ENCODE measurements around the gene MAMSTR. TPM values are rescaled to one million over a fixed set of nuclear protein-coding genes. Genes with fewer than 3 reads are reported as not detected.
A peak's percentile ranks its signal among the peaks of the same experiment; 100 is the strongest.

MAMSTR gene
- total and polyA plus RNA-seq, 2 of the 4 experiments (the other 2 are of a cell fraction), result 0.18 to 1.9 TPM

DNA sequence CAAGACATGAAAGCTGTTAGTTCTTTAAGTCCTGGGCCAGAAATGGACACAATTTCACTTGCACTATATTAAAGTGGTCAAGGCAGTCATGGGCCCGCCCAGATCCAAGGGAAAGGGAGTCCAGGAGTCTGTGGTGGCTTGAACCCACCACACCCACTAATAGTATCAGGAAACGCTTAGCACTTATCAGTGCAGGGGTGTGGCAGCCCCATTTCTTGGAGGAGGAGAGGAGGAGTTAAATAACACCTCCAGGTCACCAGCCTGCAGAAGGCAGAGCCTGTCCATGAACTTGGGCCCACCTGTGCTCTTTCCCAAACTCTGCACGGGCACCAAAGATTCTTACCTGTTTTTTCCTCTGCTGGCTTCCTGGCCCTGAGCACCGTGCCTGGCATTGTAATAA is 41.3 kb downstream of the MAMSTR start:
- peaks cover 7% of the 10 kb centered on the region; the same call in 1 of the 2 replicates for H3K27me3 ChIP-seq (ENCODE audit: control insufficient read depth, insufficient read depth, low read length)
- H2BK120ac ChIP-seq (ENCODE audit: low read depth, low read length), result no peak overlapping the region
- H3K14ac ChIP-seq (replicated peaks; ENCODE audit: low read depth, low read length), result no peak overlapping the region
- H3K4me1 ChIP-seq (ENCODE audit: control insufficient read depth, insufficient read depth, low read length), result peaks cover 3% of the 10 kb centered on the region; the same call in 1 of the 2 replicates
- no peak overlapping the region for H4K8ac ChIP-seq (ENCODE audit: low read depth in 2 of 2, low read length in 2 of 2)
- no CpG with 5 or more reads among the region's 4 CpGs for WGBS, 2 experiments (ENCODE audit: extremely low coverage in 2 of 2, insufficient read length in 1 of 2)
- no peak overlapping the region for H3K18ac ChIP-seq (ENCODE audit: low read depth, low read length)
- H3K79me1 ChIP-seq (ENCODE audit: low read depth in 1 of 2, low read length in 2 of 2), result no peaks in the 10 kb centered on the region
- no peak overlapping the region for H2AK9ac ChIP-seq (replicated peaks; ENCODE audit: low read depth, low read length, poor library complexity)
- no peaks in the 10 kb centered on the region for H3K36me3 ChIP-seq (ENCODE audit: control insufficient read depth, insufficient read depth, low read length)
- POLR2A ChIA-PET (ENCODE audit: unreplicated experiment), result no interaction called here
- in situ Hi-C loops (cut with MboI; ENCODE audit: low sequenced_read_pairs), result no loop called here
- no peak overlapping the region for H3K4ac ChIP-seq (ENCODE audit: low read depth, low read length)
- H2AK5ac ChIP-seq (ENCODE audit: low read depth, low read length), result no peak overlapping the region
- CTCF ChIA-PET, result no interaction called here
- H2BK15ac ChIP-seq (ENCODE audit: low read depth, low read length), result no peak overlapping the region
- H3K9me3 ChIP-seq (ENCODE audit: control insufficient read depth, insufficient read depth, low read length), result no peaks in the 10 kb centered on the region
- peaks cover 7% of the 10 kb centered on the region for H3K9me1 ChIP-seq (ENCODE audit: insufficient read depth, low read length)
- no peak overlapping the region for H3K27ac ChIP-seq (ENCODE audit: insufficient read depth, low read length)
- no peak overlapping the region for H2BK5ac ChIP-seq (ENCODE audit: low read depth, low read length, poor library complexity, severe bottlenecking)
- dilution Hi-C loops (cut with HindIII; ENCODE audit: low sequenced_read_pairs, unreplicated experiment), result no loop called here
- ATAC-seq (ENCODE audit: low read depth) (no peak), DNase-seq (no peak)
- TF ChIP-seq, protein P1, sequence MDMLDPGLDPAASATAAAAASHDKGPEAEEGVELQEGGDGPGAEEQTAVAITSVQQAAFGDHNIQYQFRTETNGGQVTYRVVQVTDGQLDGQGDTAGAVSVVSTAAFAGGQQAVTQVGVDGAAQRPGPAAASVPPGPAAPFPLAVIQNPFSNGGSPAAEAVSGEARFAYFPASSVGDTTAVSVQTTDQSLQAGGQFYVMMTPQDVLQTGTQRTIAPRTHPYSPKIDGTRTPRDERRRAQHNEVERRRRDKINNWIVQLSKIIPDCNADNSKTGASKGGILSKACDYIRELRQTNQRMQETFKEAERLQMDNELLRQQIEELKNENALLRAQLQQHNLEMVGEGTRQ (IDR thresholded peaks at IDR 0.05; ENCODE audit: low read depth, low read length), result no peak
- TF ChIP-seq MAZ (IDR thresholded peaks at IDR 0.05; ENCODE audit: borderline replicate concordance, low read depth, low read length) (no peak), FOS (IDR thresholded peaks at IDR 0.05; ENCODE audit: low read depth, low read length) (no peak), CHD1 (IDR thresholded peaks at IDR 0.05; ENCODE audit: low read depth, low read length) (no peak), SMC3 (IDR thresholded peaks at IDR 0.05; ENCODE audit: low read depth, low read length) (no peak), RCOR1 (IDR thresholded peaks at IDR 0.05; ENCODE audit: insufficient replicate concordance, low read length) (no peak), BHLHE40 (IDR thresholded peaks at IDR 0.05; ENCODE audit: low read depth, low read length) (no peak), NFE2L2 (IDR thresholded peaks at IDR 0.05; ENCODE audit: low read depth, low read length) (no peak), MXI1 (IDR thresholded peaks at IDR 0.05; ENCODE audit: borderline replicate concordance, low read depth, low read length) (no peak), RAD21 (IDR thresholded peaks at IDR 0.05; ENCODE audit: low read length) (no peak), ELK1 (IDR thresholded peaks at IDR 0.05; ENCODE audit: borderline replicate concordance, low read depth, low read length) (no peak), CEBPB (IDR thresholded peaks at IDR 0.05; ENCODE audit: low read depth, low read length) (no peak), RFX5 (IDR thresholded peaks at IDR 0.05; ENCODE audit: low read depth, low read length) (no peak), POLR2A (IDR thresholded peaks at IDR 0.05; ENCODE audit: low read depth, low read length) (no peak), CTCF (conservative IDR thresholded peaks at IDR 0.05; ENCODE audit: low read depth, low read length) (no peak), MAFK (IDR thresholded peaks at IDR 0.05; ENCODE audit: low read depth, low read length) (no peak)
- H3K4me3 ChIP-seq (ENCODE audit: insufficient read depth, low read depth, low read length), result no peak overlapping the region
- intact Hi-C loops (cut with micrococcal nuclease), result loop anchor here (5.0 kb wide), 1 partner anchor 104 kb away; no protein-coding TSS in a partner anchor
- no TSS peak for BruUV-seq (replicated peaks)
- no peak overlapping the region for H3K56ac ChIP-seq (ENCODE audit: extremely low read depth, insufficient read depth, low read length)
- H4K20me1 ChIP-seq (ENCODE audit: insufficient read depth, low read length), result peaks cover 6% of the 10 kb centered on the region; the same call in 1 of the 2 replicates
- no peak overlapping the region for H2BK20ac ChIP-seq (ENCODE audit: low read depth, low read length)
- no peak overlapping the region for H4K91ac ChIP-seq (ENCODE audit: insufficient read depth, low read depth, low read length)
- H2AFZ ChIP-seq (replicated peaks; ENCODE audit: low read length, poor library complexity), result peak overlapping the region; percentile 14
- H3K4me2 ChIP-seq (ENCODE audit: low read depth, low read length), result no peak overlapping the region
- H3K9ac ChIP-seq (ENCODE audit: low read depth, low read length), result no peak overlapping the region
- no peak overlapping the region for H3K23ac ChIP-seq (ENCODE audit: low read depth, low read length)
- no peak overlapping the region for H4K5ac ChIP-seq (ENCODE audit: low read depth, low read length)
